ENCODE results near the gene CCT8L2.
"Not testable (repeated sequence)": the region's sequence is repeated elsewhere in the genome, so short reads cannot be mapped to it uniquely, and the experiment has no call there.

CCT8L2 gene

GRCh38 chr22:16594026-16594425 lies 1.4 kb upstream of the CCT8L2 start:
- DNase-seq = no peak

GRCh38 chr22:16592231-16592630 lies 379 bp downstream of the CCT8L2 start:
- DNase-seq = not testable (repeated sequence)

- DNase-seq = not testable (repeated sequence)
Observed at GRCh38 chr22:16591136-16591535, 1.5 kb downstream of the CCT8L2 start.

GRCh38 chr22:16586991-16587390 lies 5.6 kb downstream of the CCT8L2 start:
- DNase-seq = no peak

- no peak for DNase-seq
Observed at GRCh38 chr22:16586170-16586569, 6.4 kb downstream of the CCT8L2 start.

GRCh38 chr22:16580872-16581271 lies 11.7 kb downstream of the CCT8L2 start:
- DNase-seq = not testable (repeated sequence)

- not testable (repeated sequence) for DNase-seq
Observed at GRCh38 chr22:16569240-16569834, 23.3 kb downstream of the CCT8L2 start.

GRCh38 chr22:16568425-16568758 lies 24.2 kb downstream of the CCT8L2 start:
- DNase-seq = no peak

- DNase-seq = not testable (repeated sequence)
Observed at GRCh38 chr22:16567617-16568424, 24.8 kb downstream of the CCT8L2 start.

- not testable (repeated sequence) for DNase-seq
Observed at GRCh38 chr22:16566421-16567151, 26.0 kb downstream of the CCT8L2 start.

GRCh38 chr22:16565585-16566420 lies 26.8 kb downstream of the CCT8L2 start:
- not testable (repeated sequence) for DNase-seq

GRCh38 chr22:16564837-16565584 lies 27.6 kb downstream of the CCT8L2 start:
- not testable (repeated sequence) for DNase-seq

- no peak for DNase-seq
Observed at GRCh38 chr22:16563555-16564520, 28.8 kb downstream of the CCT8L2 start.

GRCh38 chr22:16562711-16563554 lies 29.7 kb downstream of the CCT8L2 start:
- DNase-seq = no peak

GRCh38 chr22:16561093-16561658 lies 31.4 kb downstream of the CCT8L2 start:
- not testable (repeated sequence) for DNase-seq

GRCh38 chr22:16560651-16561050 lies 32.0 kb downstream of the CCT8L2 start:
- not testable (repeated sequence) for DNase-seq

GRCh38 chr22:16559996-16560395 lies 32.6 kb downstream of the CCT8L2 start:
- not testable (repeated sequence) for DNase-seq

- no peak for DNase-seq
Observed at GRCh38 chr22:16559056-16559955, 33.3 kb downstream of the CCT8L2 start.

Data from stimulated activated CD4-positive, alpha-beta T cell treated with anti-CD3 and anti-CD28 coated beads, Interleukin-1b, Interleukin-23, amount 100 ng/mL, for 48 hours (primary cell).